GM12878 (cell line): ENCODE measurements around the gene PARM1. TPM values are rescaled to one million over a fixed set of nuclear protein-coding genes. Genes with fewer than 3 reads are reported as not detected.

ENCODE experiments used
- ATAC-seq: fragments of 200-7000 bp; cut with Tn5 transposase; 3 replicates; pipeline ENCODE4 v1.9.1; 2020; ENCODE audit warnings: mild to moderate bottlenecking, moderate library complexity
- BruUV-seq: library from RNA; stranded (reverse); fragments of 400-500 nt; replicated peaks from 2 replicates; lab custom pipeline; 2021; lab: Mats Ljungman, UMichigan
- CTCF ChIA-PET: fragments of 300-600 bp; sonication (Branson Sonifier 250); formaldehyde crosslinking; extraction: SDS; loops from one replicate; lab custom pipeline; 2021; ENCODE audit warnings: inconsistent platforms; lab: Yijun Ruan, JAX
- POLR2A ChIA-PET: fragments of 350-600 bp; formaldehyde crosslinking; extraction: SDS; loops from one replicate; lab custom pipeline; 2021; ENCODE audit warnings: inconsistent platforms; lab: Charles Lee
- RAD21 ChIA-PET: fragments of 300-600 bp; sonication (Branson Sonifier 250); formaldehyde crosslinking; loops from one replicate; lab custom pipeline; 2023; ENCODE audit warnings: antibody characterized with exemption; ENCODE audit not compliant: unreplicated experiment; lab: Charles Lee
- SMC1A ChIA-PET: fragments of 300-600 bp; sonication (Branson Sonifier 250); formaldehyde crosslinking; loops from one replicate; lab custom pipeline; 2023; ENCODE audit not compliant: unreplicated experiment, uncharacterized antibody; lab: Charles Lee
- DNase-seq: peaks from one replicate; pipeline ENCODE4 v3.0.0-alpha.2; 2011; ENCODE audit warnings: low read depth, low spot score
- FAIRE-seq: peaks from 3 replicates; lab custom pipeline; 2011; peaks lifted over from hg19 to GRCh38; lab: Jason Lieb, UNC
- H2AFZ ChIP-seq: 2 replicates; pipeline ENCODE4 v1.6.0; 2011; ENCODE audit warnings: low read depth, low read length, control low read depth; ENCODE audit not compliant: control insufficient read depth
- H3K27ac ChIP-seq: 2 replicates; pipeline ENCODE4 v1.5.1; 2011; ENCODE audit warnings: control low read depth; ENCODE audit not compliant: control insufficient read depth, insufficient read depth
- H3K27me3 ChIP-seq, 2 experiments: replicated peaks in 1 of 2; 2 replicates each; pipeline versions ENCODE4 v1.6.0 to v1.6.1; 2011; ENCODE audit warnings: low read length in 1 of 2; ENCODE audit not compliant: control insufficient read depth in 2 of 2, insufficient read depth in 2 of 2
- H3K36me3 ChIP-seq, 2 experiments: 2 replicates each; pipeline ENCODE4 v1.5.1; 2011; ENCODE audit warnings: low read length in 1 of 2; ENCODE audit not compliant: control insufficient read depth in 2 of 2, insufficient read depth in 2 of 2
- H3K4me1 ChIP-seq: 2 replicates; pipeline ENCODE4 v1.6.1; 2011; ENCODE audit warnings: mild to moderate bottlenecking, low read length, moderate library complexity, mixed read lengths; ENCODE audit not compliant: control insufficient read depth, insufficient read depth
- H3K4me2 ChIP-seq: 2 replicates; pipeline ENCODE4 v1.6.0; 2011; ENCODE audit warnings: control low read depth; ENCODE audit not compliant: control insufficient read depth, insufficient read depth
- H3K4me3 ChIP-seq: fragments of 200-600 bp; sonication (generic); 2 replicates; pipeline ENCODE4 v1.5.1; 2016
- H3K79me2 ChIP-seq: 2 replicates; pipeline ENCODE4 v1.6.0; 2011; ENCODE audit warnings: low read length; ENCODE audit not compliant: control insufficient read depth, insufficient read depth
- H3K9ac ChIP-seq: 2 replicates; pipeline ENCODE4 v1.8.0; 2011; ENCODE audit warnings: low read length, control low read depth, mixed read lengths; ENCODE audit not compliant: control insufficient read depth, insufficient read depth
- H3K9me3 ChIP-seq: replicated peaks from 3 replicates; pipeline ENCODE4 v1.5.1; 2011; ENCODE audit warnings: mild to moderate bottlenecking, low read length; ENCODE audit not compliant: control insufficient read depth, insufficient read depth
- H4K20me1 ChIP-seq: 2 replicates; pipeline ENCODE4 v1.6.0; 2011; ENCODE audit not compliant: control insufficient read depth, insufficient read depth
- BCLAF1 ChIP-seq: fragments of 450-650 bp; IDR thresholded peaks from 2 replicates; pipeline ENCODE4 v1.6.1; 2017; ENCODE audit warnings: antibody characterized with exemption, mild to moderate bottlenecking, moderate library complexity
- CBX5 ChIP-seq: sonication (generic); IDR thresholded peaks from 2 replicates; pipeline ENCODE4 v1.6.1; 2016; ENCODE audit warnings: low read depth, moderate library complexity, mild to moderate bottlenecking, inconsistent platforms
- CREB1 ChIP-seq: IDR thresholded peaks from 2 replicates; pipeline ENCODE4 v1.6.1; 2012; ENCODE audit warnings: low read depth, mild to moderate bottlenecking, inconsistent platforms
- E2F8 ChIP-seq: fragments of 450-650 bp; IDR thresholded peaks from 2 replicates; pipeline ENCODE4 v1.6.1; 2018; ENCODE audit warnings: mild to moderate bottlenecking, low read depth, moderate library complexity; ENCODE audit not compliant: partially characterized antibody
- ETV6 ChIP-seq, 2 experiments: fragments of 450-650 bp in 1 of 2; IDR thresholded peaks in 1 of 2; conservative IDR thresholded peaks in 1 of 2; 2 replicates each; pipeline ENCODE4 v1.6.1; 2014; ENCODE audit warnings: antibody characterized with exemption in 1 of 2, borderline replicate concordance in 1 of 2, low read depth in 1 of 2, mild to moderate bottlenecking in 1 of 2, moderate library complexity in 1 of 2
- IKZF1 ChIP-seq: fragments of 450-650 bp; conservative IDR thresholded peaks from 2 replicates; pipeline ENCODE4 v1.6.1; 2017; ENCODE audit warnings: antibody characterized with exemption, mild to moderate bottlenecking
- JUNB ChIP-seq: IDR thresholded peaks from 2 replicates; pipeline ENCODE4 v1.6.1; 2016; ENCODE audit warnings: antibody characterized with exemption, mild to moderate bottlenecking
- PAX8 ChIP-seq: fragments of 450-650 bp; IDR thresholded peaks from 2 replicates; pipeline ENCODE4 v1.6.1; 2017; ENCODE audit warnings: mild to moderate bottlenecking, moderate library complexity
- PRDM15 ChIP-seq: fragments of 450-650 bp; formaldehyde crosslinking; IDR thresholded peaks from 2 replicates; pipeline ENCODE4 v1.4.0; 2020; ENCODE audit warnings: mild to moderate bottlenecking, moderate library complexity
- RAD21 ChIP-seq: IDR thresholded peaks from 2 replicates; pipeline ENCODE4 v1.6.1; 2011; ENCODE audit warnings: mild to moderate bottlenecking, low read depth, low read length, moderate library complexity; ENCODE audit not compliant: insufficient read depth
- RAD51 ChIP-seq: fragments of 450-650 bp; IDR thresholded peaks from 2 replicates; pipeline ENCODE4 v1.6.1; 2016; ENCODE audit warnings: moderate library complexity, mild to moderate bottlenecking, inconsistent platforms
- TARDBP ChIP-seq: IDR thresholded peaks from 2 replicates; pipeline ENCODE4 v1.6.1; 2016; ENCODE audit warnings: borderline replicate concordance
- ZBED1 ChIP-seq: IDR thresholded peaks from 2 replicates; pipeline ENCODE4 v1.6.1; 2016; ENCODE audit warnings: borderline replicate concordance
- WGBS: methylation state at CpG from one replicate; pipeline ENCODE4 v1.1.6; 2016; ENCODE audit warnings: low lambda C conversion rate; ENCODE audit not compliant: insufficient replicate concordance, insufficient coverage; ENCODE audit errors: missing lambda C conversion rate; 5-methylcytosine and 5-hydroxymethylcytosine counted together
- in situ Hi-C: fragments of 300-500 bp; cut with MboI; formaldehyde crosslinking; loops from 9 replicates; pipeline ENCODE4 v1.14.3; 2018; ENCODE audit warnings: mixed read lengths
- intact Hi-C: fragments of 100-400 bp; cut with micrococcal nuclease; formaldehyde crosslinking; loops from one replicate; pipeline ENCODE4 v1.14.2; 2022; ENCODE audit not compliant: unreplicated experiment
- polyA plus RNA-seq, 11 experiments: library from polyadenylated mRNA; depleted of rRNA in 4 of 11; unstranded in 6 of 11; stranded (reverse) in 5 of 11; fragments of >200 nt; fragmentation: Nextera tagmentation in 4 of 11; fragmentation: Illumina TruSeq in 1 of 11; extraction: Ambion mirVana in 4 of 11; extraction: Trizol in 1 of 11; gene quantifications; 1 replicate in 1 of 11; 2 replicates in 10 of 11; pipeline versions ENCODE4 v1.2.1 to v1.2.3, GENCODE V29; 2011 to 2016; ENCODE audit warnings: inconsistent platforms in 2 of 11, missing spikeins in 2 of 11, low read depth in 1 of 11
- total RNA-seq, 4 experiments: library from RNA; depleted of rRNA in 3 of 4; stranded (reverse); fragments of >200 nt in 3 of 4; fragmentation: Illumina TruSeq in 1 of 4; extraction: Trizol in 1 of 4; gene quantifications; 2 replicates each; pipeline versions ENCODE4 v1.2.1 to v1.2.3, GENCODE V29; 2013 to 2021
- TF ChIP-seq, protein P1 (sequence below): IDR thresholded peaks from 2 replicates; pipeline ENCODE4 v1.6.1; 2012; ENCODE audit warnings: low read depth, low read length, improper control_type of control experiment

The PARM1 gene
- total and polyA plus RNA-seq, 10 of the 15 experiments (the other 5 are each of a cell fraction or from before 2014, with no cell fraction given), result 13.9 to 56.2 (median 41.3) TPM

- Histone ChIP-seq H3K79me2 (no peaks in the 10 kb centered on the region), H3K9ac (no peak overlapping the region), H2AFZ (no peak overlapping the region), H4K20me1 (no peaks in the 10 kb centered on the region), H3K4me1 (no peaks in the 10 kb centered on the region), H3K4me3 (no peak overlapping the region), H3K36me3 (no peaks in the 10 kb centered on the region), H3K27me3 (no peaks in the 10 kb centered on the region; a peak in 1 of 4 replicates), H3K9me3 (no peaks in the 10 kb centered on the region), H3K4me2 (no peak overlapping the region), H3K27ac (no peak overlapping the region)
- RAD21 ChIA-PET, result interaction anchor here (1.0 kb wide), 1 partner anchor 15 kb away, joined by 3 read pairs; no protein-coding TSS in a partner anchor
- in situ Hi-C loops (no loop called here), intact Hi-C loops (no loop called here)
- DNase-seq, result no peak
- no TSS peak for BruUV-seq
- no peak for FAIRE-seq
- SMC1A ChIA-PET, result interaction anchor here (1.4 kb wide), 1 partner anchor 29 kb away, joined by 8 read pairs; no protein-coding TSS in a partner anchor
- CTCF ChIA-PET, result no interaction called here
- no peak for TF ChIP-seq JUNB
- no peak for TF ChIP-seq ZBED1
- TF ChIP-seq BCLAF1, result no peak
- TF ChIP-seq RAD51, result no peak
- TF ChIP-seq RAD21, result no peak
- TF ChIP-seq PAX8, result no peak
- TF ChIP-seq, protein P1, sequence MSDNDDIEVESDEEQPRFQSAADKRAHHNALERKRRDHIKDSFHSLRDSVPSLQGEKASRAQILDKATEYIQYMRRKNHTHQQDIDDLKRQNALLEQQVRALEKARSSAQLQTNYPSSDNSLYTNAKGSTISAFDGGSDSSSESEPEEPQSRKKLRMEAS, result no peak
- TF ChIP-seq TARDBP, result no peak
- no peak for TF ChIP-seq IKZF1
- TF ChIP-seq CREB1, result no peak
- TF ChIP-seq E2F8, result no peak
- no peak for TF ChIP-seq PRDM15 (CRISPR knock-in tag)
- TF ChIP-seq ETV6 (conservative IDR thresholded peaks at IDR 0.05 in 1 of 2, IDR thresholded peaks at IDR 0.05 in 1 of 2; ENCODE audit: borderline replicate concordance in 1 of 2, low read depth in 1 of 2), result no peak
- TF ChIP-seq CBX5, result no peak
- ATAC-seq, result no peak
- POLR2A ChIA-PET, result no interaction called here
- 47% methylated on average over 3 of the region's 3 CpGs for WGBS
Observed at GRCh38 chr4:74904509-74905065, 28.3 kb upstream of the PARM1 start.
